Measurements from ENCODE around the gene KCNJ5. TPM values are rescaled to one million over a fixed set of nuclear protein-coding genes. Genes with fewer than 3 reads are reported as not detected.

Gene KCNJ5
- total RNA-seq, 1 experiment from 2014 or later = 0.11 TPM

DNA sequence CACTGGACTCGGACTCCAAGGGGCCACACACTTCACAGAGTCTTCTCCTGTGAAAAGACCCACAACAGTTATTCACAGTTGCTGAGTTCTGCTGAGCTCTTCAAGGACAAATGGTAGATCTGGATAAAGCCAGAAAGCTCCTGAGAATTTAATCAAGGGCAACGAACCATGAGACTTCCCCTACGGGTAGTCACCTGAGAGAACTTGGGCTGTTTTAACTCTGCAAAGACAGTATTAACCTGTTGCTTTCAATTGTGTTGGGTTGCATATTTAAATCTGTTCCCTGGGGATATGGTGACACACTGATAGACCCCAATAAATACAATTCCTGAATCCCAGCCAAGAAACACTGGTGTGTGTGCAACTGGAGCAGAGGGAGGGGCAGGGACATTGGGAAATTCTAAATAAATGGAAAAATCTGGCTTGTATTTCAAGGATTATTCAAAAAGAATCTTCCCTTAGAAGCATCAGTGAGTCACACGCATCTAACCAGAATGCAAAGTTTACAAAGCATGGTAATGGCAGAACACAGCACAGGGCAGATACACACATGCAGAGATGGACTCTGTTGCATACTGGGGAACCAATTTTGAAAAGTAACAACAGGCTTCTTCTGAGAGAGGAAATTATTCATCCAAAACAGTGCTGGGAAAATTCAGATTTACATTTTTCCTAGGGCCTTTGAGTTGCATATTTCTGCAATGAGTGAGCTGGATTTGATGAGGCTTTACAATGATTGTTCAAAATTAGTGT, 28.1 kb upstream of the KCNJ5 start:
- Histone ChIP-seq H3K14ac (ENCODE audit: insufficient read depth, low read length) (no peak overlapping the region), H2BK12ac (ENCODE audit: insufficient read length, low read depth, low read length) (no peak overlapping the region), H3K23me2 (ENCODE audit: insufficient read length, low read depth, low read length, poor library complexity, severe bottlenecking) (no peaks in the 10 kb centered on the region), H3K79me2 (ENCODE audit: insufficient read depth, low read length) (no peaks in the 10 kb centered on the region), H3K27me3 (ENCODE audit: insufficient read depth, low read length) (no peaks in the 10 kb centered on the region), H3T11ph (ENCODE audit: low read length) (no peak overlapping the region), H3K4me1 (ENCODE audit: insufficient read depth, low read length) (no peaks in the 10 kb centered on the region), H3K18ac (ENCODE audit: insufficient read length, low read depth, low read length) (no peak overlapping the region), H3K27ac (ENCODE audit: insufficient read length, low read depth, low read length) (no peak overlapping the region), H4K5ac (ENCODE audit: insufficient read length, low read depth, low read length) (no peak overlapping the region), H3K4me2 (ENCODE audit: insufficient read depth, insufficient read length, low read length) (no peak overlapping the region), H2BK5ac (ENCODE audit: insufficient read length, low read length) (no peak overlapping the region), H4K91ac (ENCODE audit: insufficient read length, low read depth, low read length) (no peak overlapping the region), H3K23ac (ENCODE audit: insufficient read length, low read depth, low read length) (no peak overlapping the region), H2BK15ac (ENCODE audit: low read depth, low read length) (no peak overlapping the region), H3K4ac (ENCODE audit: low read depth, low read length) (no peak overlapping the region), H3K79me1 (ENCODE audit: insufficient read depth, low read depth, low read length, poor library complexity, severe bottlenecking) (no peaks in the 10 kb centered on the region), H2BK20ac (ENCODE audit: low read depth, low read length, poor library complexity, severe bottlenecking) (no peak overlapping the region), H2BK120ac (ENCODE audit: low read depth, low read length, poor library complexity, severe bottlenecking) (no peak overlapping the region), H2AK5ac (ENCODE audit: insufficient read length, low read length) (no peak overlapping the region), H2AFZ (ENCODE audit: low read length) (no peak overlapping the region), H4K20me1 (ENCODE audit: control insufficient read depth, insufficient read depth, insufficient read length) (no peaks in the 10 kb centered on the region), H3K9ac (ENCODE audit: extremely low read depth, insufficient read length, low read length) (no peak overlapping the region), H3K56ac (ENCODE audit: insufficient read length, low read depth, low read length) (no peak overlapping the region), H4K8ac (replicated peaks; ENCODE audit: insufficient read length, low read depth, low read length) (no peak overlapping the region), H3K9me3 (ENCODE audit: control insufficient read depth, low read depth, low read length) (no peaks in the 10 kb centered on the region)
- H3K36me3 Mint-ChIP-seq (ENCODE audit: insufficient read depth in 1 of 3, low read depth in 3 of 3) = no peaks in the 10 kb centered on the region
- peaks cover 12 to 15% of the 10 kb centered on the region in 2 experiments for H3K4me1 Mint-ChIP-seq
- TF ChIP-seq, protein P1, sequence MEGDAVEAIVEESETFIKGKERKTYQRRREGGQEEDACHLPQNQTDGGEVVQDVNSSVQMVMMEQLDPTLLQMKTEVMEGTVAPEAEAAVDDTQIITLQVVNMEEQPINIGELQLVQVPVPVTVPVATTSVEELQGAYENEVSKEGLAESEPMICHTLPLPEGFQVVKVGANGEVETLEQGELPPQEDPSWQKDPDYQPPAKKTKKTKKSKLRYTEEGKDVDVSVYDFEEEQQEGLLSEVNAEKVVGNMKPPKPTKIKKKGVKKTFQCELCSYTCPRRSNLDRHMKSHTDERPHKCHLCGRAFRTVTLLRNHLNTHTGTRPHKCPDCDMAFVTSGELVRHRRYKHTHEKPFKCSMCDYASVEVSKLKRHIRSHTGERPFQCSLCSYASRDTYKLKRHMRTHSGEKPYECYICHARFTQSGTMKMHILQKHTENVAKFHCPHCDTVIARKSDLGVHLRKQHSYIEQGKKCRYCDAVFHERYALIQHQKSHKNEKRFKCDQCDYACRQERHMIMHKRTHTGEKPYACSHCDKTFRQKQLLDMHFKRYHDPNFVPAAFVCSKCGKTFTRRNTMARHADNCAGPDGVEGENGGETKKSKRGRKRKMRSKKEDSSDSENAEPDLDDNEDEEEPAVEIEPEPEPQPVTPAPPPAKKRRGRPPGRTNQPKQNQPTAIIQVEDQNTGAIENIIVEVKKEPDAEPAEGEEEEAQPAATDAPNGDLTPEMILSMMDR (conservative IDR thresholded peaks at IDR 0.05) = no peak
- peaks cover 24% of the 10 kb centered on the region for H3K27me3 Mint-ChIP-seq (ENCODE audit: low read depth)
- no peak for DNase-seq
- H3K9me3 Mint-ChIP-seq = no peaks in the 10 kb centered on the region; a peak in 1 of 5 replicates
- WGBS (ENCODE audit: extremely low coverage, insufficient read length, low lambda C conversion rate) = no CpG with 5 or more reads among the region's 4 CpGs
- H3K27ac Mint-ChIP-seq = no peak overlapping the region; a peak in 1 of 7 replicates
- no peak overlapping the region for H3K4me3 Mint-ChIP-seq

Data from H9 (cell line).